Measurements from ENCODE around the gene SEMA6A.

- TF ChIP-seq CTCF (optimal IDR thresholded peaks at IDR 0.05 in 1 of 3, IDR thresholded peaks at IDR 0.05 in 1 of 3, conservative IDR thresholded peaks at IDR 0.05 in 1 of 3; ENCODE audit: extremely low read depth in 1 of 3, insufficient read depth in 2 of 3, low read length in 3 of 3) (no peak), EZH2 (IDR thresholded peaks at IDR 0.05; ENCODE audit: low read length) (no peak)
These were observed 178.0 kb downstream of the SEMA6A start for GRCh38 chr5:116396476-116397099.
